B cell (primary cell): ENCODE measurements around the gene SAMD10. TPM values are rescaled to one million over a fixed set of nuclear protein-coding genes. Genes with fewer than 3 reads are reported as not detected.

Experiments used
- ATAC-seq: fragments of 200-7000 bp; cut with Tn5 transposase; one replicate; pipeline ENCODE4 v1.10.0; 2021; ENCODE audit warnings: low read depth, mild to moderate bottlenecking, moderate number of reproducible peaks, moderate library complexity
- CTCF ChIA-PET: fragments of 350-600 bp; sonication (Branson Sonifier 250); formaldehyde crosslinking; loops from one replicate; lab custom pipeline; 2021; ENCODE audit warnings: antibody characterized with exemption, inconsistent platforms; lab: Charles Lee
- POLR2A ChIA-PET: fragments of 350-600 bp; sonication (Branson Sonifier 250); formaldehyde crosslinking; loops from one replicate; lab custom pipeline; 2021; ENCODE audit warnings: antibody characterized with exemption; lab: Charles Lee
- DNase-seq: peaks from one replicate; pipeline ENCODE4 v3.0.0; 2013
- H2AFZ ChIP-seq: 2 replicates; pipeline ENCODE4 v1.6.1; 2012; ENCODE audit warnings: mild to moderate bottlenecking, low read depth, low read length; ENCODE audit not compliant: insufficient read depth, poor library complexity, severe bottlenecking
- H3K27ac ChIP-seq, 2 donors: 1 replicate in 1 of 2; 2 replicates in 1 of 2; pipeline ENCODE4 v1.5.1; 2012 to 2013; ENCODE audit warnings: low read length in 2 of 2, mild to moderate bottlenecking in 2 of 2, moderate library complexity in 1 of 2
- H3K27me3 ChIP-seq, 4 experiments: fragments of 200-600 bp in 1 of 4; sonication (generic) in 1 of 4; replicated peaks in 1 of 4; 1 replicate in 2 of 4; 2 replicates in 2 of 4; pipeline versions ENCODE4 v1.6.1 to v1.7.0; 2013 to 2016; ENCODE audit warnings: low read length in 3 of 4, mild to moderate bottlenecking in 2 of 4, mixed read lengths in 1 of 4, moderate library complexity in 1 of 4; ENCODE audit not compliant: insufficient read depth in 4 of 4, control insufficient read depth in 3 of 4; ENCODE audit errors: control extremely low read depth in 1 of 4
- H3K36me3 ChIP-seq, 2 experiments: replicated peaks in 1 of 2; 1 replicate in 1 of 2; 2 replicates in 1 of 2; pipeline versions ENCODE4 v1.6.1 to v1.7.1; 2013; ENCODE audit warnings: low read length in 1 of 2; ENCODE audit not compliant: insufficient read depth in 2 of 2, control insufficient read depth in 1 of 2; ENCODE audit errors: control extremely low read depth in 1 of 2, extremely low read depth in 1 of 2
- H3K4me1 ChIP-seq, 2 donors: fragments of 200-600 bp in 1 of 2; sonication (generic) in 1 of 2; 1 replicate in 1 of 2; 2 replicates in 1 of 2; pipeline versions ENCODE4 v1.5.1 to v1.6.1; 2013 to 2017; ENCODE audit warnings: low read length in 2 of 2; ENCODE audit not compliant: control insufficient read depth in 2 of 2, insufficient read depth in 2 of 2
- H3K4me2 ChIP-seq: replicated peaks from 2 replicates; pipeline ENCODE3; 2012; ENCODE audit warnings: mild to moderate bottlenecking, low read depth, low read length; ENCODE audit not compliant: poor library complexity, severe bottlenecking
- H3K4me3 ChIP-seq, 5 experiments: fragments of 200-600 bp in 1 of 5; sonication (generic) in 1 of 5; 1 replicate in 3 of 5; 2 replicates in 2 of 5; pipeline versions ENCODE4 v1.5.1 to v1.7.0; 2011 to 2016; ENCODE audit warnings: low read length in 4 of 5, mild to moderate bottlenecking in 4 of 5, low read depth in 2 of 5, control low read depth in 1 of 5, moderate library complexity in 1 of 5; ENCODE audit not compliant: insufficient read depth in 1 of 5; ENCODE audit errors: control extremely low read depth in 1 of 5, extremely low read depth in 1 of 5
- H3K79me2 ChIP-seq: fragments of 200-600 bp; sonication (generic); one replicate; pipeline ENCODE4 v1.6.0; 2016; ENCODE audit warnings: low read length; ENCODE audit not compliant: control insufficient read depth, insufficient read depth
- H3K9ac ChIP-seq: fragments of 200-600 bp; sonication (generic); 2 replicates; pipeline ENCODE4 v1.6.1; 2017; ENCODE audit warnings: mild to moderate bottlenecking, low read length, moderate library complexity
- H3K9me3 ChIP-seq, 3 donors: one replicate each; pipeline versions ENCODE4 v1.6.1 to v1.7.1; 2013; ENCODE audit warnings: low read length in 2 of 3; ENCODE audit not compliant: control insufficient read depth in 2 of 3, insufficient read depth in 1 of 3; ENCODE audit errors: control extremely low read depth in 1 of 3
- H4K20me1 ChIP-seq: 2 replicates; pipeline ENCODE4 v1.6.0; 2012; ENCODE audit warnings: mild to moderate bottlenecking, low read length; ENCODE audit not compliant: insufficient read depth, control insufficient read depth, poor library complexity, severe bottlenecking
- H3K27ac Mint-ChIP-seq: one replicate; pipeline ENCODE4 v1.8.0; 2021; ENCODE audit warnings: mixed read lengths
- H3K27me3 Mint-ChIP-seq: one replicate; pipeline ENCODE4 v1.8.0; 2021; ENCODE audit warnings: mixed read lengths
- H3K4me1 Mint-ChIP-seq: one replicate; pipeline ENCODE4 v1.8.0; 2021; ENCODE audit warnings: mixed read lengths
- H3K4me3 Mint-ChIP-seq: one replicate; pipeline ENCODE4 v1.8.0; 2021; ENCODE audit warnings: mixed read lengths
- H3K9me3 Mint-ChIP-seq: one replicate; pipeline ENCODE4 v1.8.0; 2022; ENCODE audit warnings: mixed read lengths; ENCODE audit not compliant: insufficient read depth
- CTCF ChIP-seq: fragments of 200-600 bp; IDR thresholded peaks from one replicate; pipeline ENCODE4 v1.8.0; 2022; ENCODE audit warnings: antibody characterized with exemption, mild to moderate bottlenecking
- EZH2 ChIP-seq: IDR thresholded peaks from 2 replicates; pipeline ENCODE4 v1.6.1; 2012; ENCODE audit warnings: borderline replicate concordance, low read depth, mild to moderate bottlenecking, moderate library complexity, low read length; ENCODE audit not compliant: insufficient read depth, poor library complexity, severe bottlenecking
- WGBS: methylation state at CpG from one replicate; pipeline ENCODE4 v1.1.5; 2013; ENCODE audit warnings: missing lambda C conversion rate; ENCODE audit not compliant: insufficient coverage; 5-methylcytosine and 5-hydroxymethylcytosine counted together
- intact Hi-C: fragments of 100-400 bp; cut with micrococcal nuclease; formaldehyde crosslinking; loops from one replicate; pipeline ENCODE4 v1.10.0; 2022
- polyA plus RNA-seq: library from polyadenylated mRNA; depleted of rRNA; stranded (reverse); fragments of >200 nt; gene quantifications from 2 replicates; pipeline ENCODE4 v1.2.3, GENCODE V29; 2012
- total RNA-seq, 2 donors: library from RNA; stranded (reverse); fragments of 120-200 nt in 1 of 2; gene quantifications; 1 replicate in 1 of 2; 2 replicates in 1 of 2; pipeline versions ENCODE4 v1.2.3 to v1.2.4, GENCODE V29; 2013 to 2022

Gene SAMD10
- total and polyA plus RNA-seq, 2 donors (not counting 1 experiment from before 2014, with no cell fraction given): 12.7 to 34.2 TPM

DNA sequence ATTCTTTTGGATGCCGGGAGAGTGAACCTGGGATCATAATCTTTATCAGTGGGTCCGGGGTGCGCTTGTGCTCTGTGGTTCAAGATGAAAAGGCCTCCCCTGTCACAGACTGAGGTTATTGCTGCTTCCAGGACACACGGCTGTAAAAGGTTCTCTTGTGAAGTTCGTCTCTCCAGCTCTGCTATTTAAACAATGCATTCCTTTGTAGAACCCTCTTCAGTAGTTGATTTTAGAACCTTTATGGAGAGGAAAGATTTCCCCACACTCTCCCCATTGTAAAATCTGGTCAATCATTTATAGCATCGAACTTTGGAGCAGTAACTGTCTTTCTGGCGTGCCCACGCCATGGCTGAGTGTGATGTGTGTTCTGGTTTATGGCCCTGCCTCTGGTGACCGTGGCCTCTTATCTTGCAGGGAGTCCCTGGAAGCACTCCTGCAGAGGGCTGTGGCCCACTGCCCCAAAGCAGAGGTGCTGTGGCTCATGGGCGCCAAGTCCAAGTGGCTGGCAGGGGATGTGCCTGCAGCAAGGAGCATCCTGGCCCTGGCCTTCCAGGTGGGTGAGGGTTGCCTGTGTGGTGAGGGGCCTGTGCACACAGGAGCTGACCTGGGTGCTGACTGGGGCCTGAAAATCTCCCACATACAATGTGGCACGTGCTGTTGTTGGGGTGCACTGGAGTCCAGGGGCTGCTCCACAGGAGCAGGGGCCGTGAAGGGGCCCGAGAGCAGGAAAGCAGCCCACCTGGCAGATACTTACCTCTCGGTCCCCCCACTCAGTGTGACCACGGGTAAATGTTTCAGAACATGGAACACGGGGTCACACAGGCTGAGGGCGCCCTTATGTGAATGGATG is 44.9 kb upstream of the SAMD10 start:
- Histone ChIP-seq H3K9me3 (no peaks in the 10 kb centered on the region), H3K27ac (no peak overlapping the region), H3K9ac (no peak overlapping the region), H2AFZ (no peak overlapping the region), H3K36me3 (peaks cover 3 to 84% of the 10 kb centered on the region in 2 experiments), H3K4me1 (no peaks in the 10 kb centered on the region), H3K27me3 (no peaks in the 10 kb centered on the region), H4K20me1 (peaks cover 62% of the 10 kb centered on the region), H3K4me3 (no peak overlapping the region), H3K79me2 (peaks cover 31% of the 10 kb centered on the region), H3K4me2 (no peak overlapping the region)
- DNase-seq (no peak), ATAC-seq (no peak)
- WGBS: 97% methylated on average over 11 of the region's 17 CpGs
- POLR2A ChIA-PET: no interaction called here
- CTCF ChIA-PET: interaction anchor here (0.7 to 0.8 kb wide), 2 partner anchors 206 to 322 kb away, joined by 3 read pairs; no protein-coding TSS in a partner anchor
- intact Hi-C loops: no loop called here
- Mint-ChIP-seq H3K4me1 (no peaks in the 10 kb centered on the region), H3K27me3 (no peaks in the 10 kb centered on the region), H3K9me3 (no peaks in the 10 kb centered on the region), H3K4me3 (no peak overlapping the region), H3K27ac (no peak overlapping the region)
- TF ChIP-seq EZH2: no peak
- TF ChIP-seq CTCF: no peak
